PC-3 (cell line): ENCODE measurements around the gene FGD3. TPM values are rescaled to one million over a fixed set of nuclear protein-coding genes. Genes with fewer than 3 reads are reported as not detected.

Experiments
- ATAC-seq: fragments of 200-7000 bp; cut with Tn5 transposase; 2 replicates; pipeline ENCODE4 v1.9.1; 2020; ENCODE audit warnings: mild to moderate bottlenecking, moderate library complexity
- BruUV-seq: library from RNA; stranded (reverse); fragments of 400-500 nt; replicated peaks from 2 replicates; lab custom pipeline; 2021; lab: Mats Ljungman, UMichigan
- CTCF ChIA-PET: fragments of 300-600 bp; sonication (Branson Sonifier 250); formaldehyde crosslinking; loops from one replicate; lab custom pipeline; 2022; ENCODE audit warnings: antibody characterized with exemption; lab: Charles Lee
- POLR2A ChIA-PET: fragments of 300-600 bp; sonication (Branson Sonifier 250); formaldehyde crosslinking; loops from one replicate; lab custom pipeline; 2022; ENCODE audit warnings: antibody characterized with exemption; ENCODE audit not compliant: unreplicated experiment; lab: Charles Lee
- DNase-seq: peaks from one replicate; pipeline ENCODE4 v3.0.0-alpha.2; 2015
- H2AFZ ChIP-seq: fragments of 300-600 bp; sonication (generic); 2 replicates; pipeline ENCODE4 v1.6.0; 2016; ENCODE audit warnings: antibody characterized with exemption, low read length
- H3F3A ChIP-seq: fragments of 300-600 bp; sonication (generic); one replicate; pipeline ENCODE4 v1.6.0; 2017; ENCODE audit warnings: antibody characterized with exemption, low read length, control low read depth, mild to moderate bottlenecking; ENCODE audit not compliant: unreplicated experiment
- H3K27ac ChIP-seq: fragments of 300-600 bp; sonication (generic); 2 replicates; pipeline ENCODE4 v1.5.1; 2016; ENCODE audit warnings: mild to moderate bottlenecking, low read length
- H3K27me3 ChIP-seq: fragments of 300-600 bp; sonication (generic); 2 replicates; pipeline ENCODE4 v1.6.1; 2016; ENCODE audit warnings: low read length, mixed read lengths
- H3K36me3 ChIP-seq: fragments of 300-600 bp; sonication (generic); 2 replicates; pipeline ENCODE4 v1.6.1; 2016; ENCODE audit warnings: low read depth, mixed run types, low read length, mixed read lengths
- H3K4me1 ChIP-seq: fragments of 300-600 bp; sonication (generic); 2 replicates; pipeline ENCODE4 v1.5.1; 2016; ENCODE audit warnings: low read length; ENCODE audit not compliant: insufficient read depth
- H3K4me2 ChIP-seq: fragments of 300-600 bp; sonication (generic); 2 replicates; pipeline ENCODE4 v1.6.0; 2016; ENCODE audit warnings: low read length
- H3K4me3 ChIP-seq: fragments of 300-600 bp; sonication (generic); 2 replicates; pipeline ENCODE4 v1.5.1; 2016; ENCODE audit warnings: mild to moderate bottlenecking, low read length, mixed read lengths
- H3K79me2 ChIP-seq: fragments of 300-600 bp; sonication (generic); 2 replicates; pipeline ENCODE4 v1.6.1; 2017; ENCODE audit warnings: low read length, mixed read lengths
- H3K9ac ChIP-seq: fragments of 300-600 bp; sonication (generic); 2 replicates; pipeline ENCODE4 v1.6.0; 2016; ENCODE audit warnings: mild to moderate bottlenecking, low read length
- H3K9me2 ChIP-seq: fragments of 300-600 bp; sonication (generic); replicated peaks from 2 replicates; pipeline ENCODE4 v1.6.1; 2016; ENCODE audit warnings: mixed run types, low read length, mixed read lengths
- H3K9me3 ChIP-seq: fragments of 300-600 bp; sonication (generic); 2 replicates; pipeline ENCODE4 v1.6.1; 2016; ENCODE audit warnings: low read length, mixed read lengths
- H4K20me1 ChIP-seq: fragments of 300-600 bp; sonication (generic); 2 replicates; pipeline ENCODE4 v1.6.1; 2016; ENCODE audit warnings: low read length, mixed read lengths
- CTCF ChIP-seq: fragments of 300-600 bp; sonication (generic); conservative IDR thresholded peaks from 2 replicates; pipeline ENCODE4 v1.5.1; 2017; ENCODE audit warnings: antibody characterized with exemption, low read depth, mild to moderate bottlenecking, low read length
- EZH2 ChIP-seq: fragments of 300-600 bp; sonication (generic); IDR thresholded peaks from one replicate; pipeline ENCODE4 v1.6.1; 2017; ENCODE audit warnings: antibody characterized with exemption, mild to moderate bottlenecking, low read length; ENCODE audit not compliant: unreplicated experiment
- intact Hi-C: fragments of 100-400 bp; cut with micrococcal nuclease; formaldehyde crosslinking; loops from 2 replicates; pipeline ENCODE4 v1.9.0; 2023
- total RNA-seq: library from RNA; depleted of rRNA; stranded (reverse); fragments of >200 nt; gene quantifications from 2 replicates; pipeline ENCODE4 v1.2.3, GENCODE V29; 2014

The FGD3 gene
- total RNA-seq, 1 experiment from 2014 or later, result 5.4 TPM

GRCh38 chr9:93083592-93084470, 136.5 kb downstream of the FGD3 start:
- no peaks in the 10 kb centered on the region for H3K36me3 ChIP-seq
- intact Hi-C loops, result no loop called here
- H3K4me1 ChIP-seq, result no peaks in the 10 kb centered on the region
- no peak overlapping the region for H3K9ac ChIP-seq
- ATAC-seq, result no peak
- no peak overlapping the region for H2AFZ ChIP-seq
- H3K27me3 ChIP-seq, result no peaks in the 10 kb centered on the region
- no peak for TF ChIP-seq CTCF
- no peak for DNase-seq
- H3F3A ChIP-seq, result no peaks in the 10 kb centered on the region
- no peak overlapping the region for H3K4me2 ChIP-seq
- H4K20me1 ChIP-seq, result no peaks in the 10 kb centered on the region
- ChIA-PET POLR2A (no interaction called here), CTCF (no interaction called here)
- H3K27ac ChIP-seq, result no peak overlapping the region
- no peaks in the 10 kb centered on the region for H3K79me2 ChIP-seq
- no peaks in the 10 kb centered on the region for H3K9me2 ChIP-seq
- BruUV-seq, result no TSS peak
- H3K9me3 ChIP-seq, result no peaks in the 10 kb centered on the region
- H3K4me3 ChIP-seq, result no peak overlapping the region

GRCh38 chr9:93084471-93084881, 137.2 kb downstream of the FGD3 start:
- CTCF ChIA-PET, result no interaction called here
- intact Hi-C loops, result no loop called here

More at GRCh38 chr9:93084471-93084881, 137.2 kb downstream of the FGD3 start:
- Histone ChIP-seq H4K20me1 (no peaks in the 10 kb centered on the region), H3K27me3 (no peaks in the 10 kb centered on the region), H3K27ac (no peak overlapping the region), H3F3A (no peaks in the 10 kb centered on the region), H3K4me3 (no peak overlapping the region), H3K79me2 (no peaks in the 10 kb centered on the region), H3K4me1 (no peaks in the 10 kb centered on the region), H3K9me3 (no peaks in the 10 kb centered on the region), H2AFZ (no peak overlapping the region), H3K9me2 (no peaks in the 10 kb centered on the region), H3K4me2 (no peak overlapping the region), H3K36me3 (no peaks in the 10 kb centered on the region), H3K9ac (no peak overlapping the region)
- no peak for TF ChIP-seq EZH2
- TF ChIP-seq CTCF, result no peak
- no TSS peak for BruUV-seq
- POLR2A ChIA-PET, result no interaction called here
- no peak for ATAC-seq
- no peak for DNase-seq
